ENCODE results near the gene EEPD1.

DNA sequence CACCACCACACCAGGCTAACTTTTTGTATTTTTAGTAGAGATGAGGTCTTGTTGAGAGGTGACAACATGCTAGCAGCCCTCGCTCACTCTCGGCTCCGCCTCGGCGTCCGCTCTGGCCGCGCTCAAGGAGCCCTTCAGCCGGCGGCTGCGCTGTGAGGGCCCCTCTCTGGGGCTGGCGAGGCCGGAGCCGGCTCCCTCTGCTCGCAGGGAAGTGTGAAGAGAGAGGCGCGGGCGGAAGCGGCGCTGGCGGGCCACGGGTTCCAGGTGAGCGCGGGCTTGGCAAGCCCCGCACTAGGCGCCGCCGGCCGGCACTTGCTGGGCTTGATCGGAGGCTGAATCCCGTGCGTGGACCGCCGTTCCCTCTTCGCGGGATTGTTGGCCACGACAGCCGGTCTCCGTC, 83.0 kb downstream of the EEPD1 start:
- TF ChIP-seq EZH2 (IDR thresholded peaks at IDR 0.05): no peak
- no peak for TF ChIP-seq POLR2AphosphoS5 (IDR thresholded peaks at IDR 0.05; ENCODE audit: borderline replicate concordance, low read depth, low read length)
- TF ChIP-seq FOXP2 (optimal IDR thresholded peaks at IDR 0.05; ENCODE audit: control extremely low read depth, extremely low read length, insufficient read depth): no peak

Measured in SK-N-MC (cell line).